ENCODE data around the gene MIDN.

MIDN gene

DNA sequence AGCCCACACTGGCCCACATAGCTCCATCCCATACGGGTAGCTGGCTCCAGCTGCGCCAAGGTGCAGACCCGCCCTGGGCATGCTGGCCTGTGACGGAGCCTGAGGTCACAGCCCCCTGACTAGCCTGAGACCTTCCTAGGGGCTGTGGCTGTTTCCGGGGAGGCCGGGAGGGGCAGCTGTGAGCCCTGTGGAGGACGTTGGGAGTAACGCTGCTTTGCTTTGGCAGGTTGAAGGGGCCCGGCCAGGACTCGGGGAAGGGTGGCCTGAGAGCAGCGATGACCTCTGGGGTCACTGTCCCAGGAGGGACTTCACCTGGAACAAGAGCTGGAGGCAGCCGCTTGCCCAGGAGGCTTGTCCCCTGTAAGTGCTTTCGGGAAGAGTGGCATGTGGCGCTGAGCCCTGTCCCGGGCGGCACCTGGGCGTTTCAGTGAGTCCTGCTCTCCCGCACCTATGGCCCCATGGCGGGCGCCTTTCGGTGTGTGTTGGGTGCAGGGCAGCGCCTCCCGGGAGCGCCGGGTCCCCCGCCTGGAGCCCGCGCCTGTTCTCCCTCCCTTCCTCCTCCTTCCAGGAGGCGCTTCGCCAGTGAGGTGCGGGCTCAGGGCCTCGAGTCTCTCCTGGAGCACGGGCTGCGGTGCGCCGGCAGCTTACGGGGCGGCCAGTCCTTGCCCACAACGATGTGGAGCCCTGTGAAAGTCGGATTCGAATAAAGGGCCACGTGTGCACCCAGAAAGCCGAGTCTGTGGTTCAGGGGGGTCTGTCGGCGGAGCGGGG, 25.9 kb downstream of the MIDN start:
- TF ChIP-seq, protein P1, sequence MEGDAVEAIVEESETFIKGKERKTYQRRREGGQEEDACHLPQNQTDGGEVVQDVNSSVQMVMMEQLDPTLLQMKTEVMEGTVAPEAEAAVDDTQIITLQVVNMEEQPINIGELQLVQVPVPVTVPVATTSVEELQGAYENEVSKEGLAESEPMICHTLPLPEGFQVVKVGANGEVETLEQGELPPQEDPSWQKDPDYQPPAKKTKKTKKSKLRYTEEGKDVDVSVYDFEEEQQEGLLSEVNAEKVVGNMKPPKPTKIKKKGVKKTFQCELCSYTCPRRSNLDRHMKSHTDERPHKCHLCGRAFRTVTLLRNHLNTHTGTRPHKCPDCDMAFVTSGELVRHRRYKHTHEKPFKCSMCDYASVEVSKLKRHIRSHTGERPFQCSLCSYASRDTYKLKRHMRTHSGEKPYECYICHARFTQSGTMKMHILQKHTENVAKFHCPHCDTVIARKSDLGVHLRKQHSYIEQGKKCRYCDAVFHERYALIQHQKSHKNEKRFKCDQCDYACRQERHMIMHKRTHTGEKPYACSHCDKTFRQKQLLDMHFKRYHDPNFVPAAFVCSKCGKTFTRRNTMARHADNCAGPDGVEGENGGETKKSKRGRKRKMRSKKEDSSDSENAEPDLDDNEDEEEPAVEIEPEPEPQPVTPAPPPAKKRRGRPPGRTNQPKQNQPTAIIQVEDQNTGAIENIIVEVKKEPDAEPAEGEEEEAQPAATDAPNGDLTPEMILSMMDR (conservative IDR thresholded peaks at IDR 0.05) = no peak; the same call in 1 of the 2 replicates
- TF ChIP-seq ZFX (IDR thresholded peaks at IDR 0.05) = no peak

DNA sequence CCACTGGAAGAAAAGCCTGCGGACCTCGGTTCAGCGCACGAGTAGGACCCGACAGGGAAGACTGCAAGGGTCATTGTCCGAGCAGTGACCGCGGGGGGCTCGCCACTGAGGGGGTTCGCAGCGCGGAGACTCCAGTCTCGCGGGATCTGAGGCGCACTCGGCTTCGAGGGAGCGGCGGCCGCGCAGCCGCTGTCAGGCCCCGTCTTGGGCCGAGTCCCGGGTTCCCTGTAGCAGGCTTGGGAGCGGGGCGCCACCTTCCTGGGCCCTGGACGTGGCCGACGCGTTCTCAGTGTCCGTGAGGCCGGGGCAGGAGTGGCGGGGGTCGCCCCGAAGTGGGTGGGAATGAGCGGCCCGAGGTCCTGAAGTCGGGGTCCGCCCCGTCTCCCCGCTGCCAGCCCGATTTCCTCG, 26.5 kb downstream of the MIDN start:
- TF ChIP-seq, protein P1 (conservative IDR thresholded peaks at IDR 0.05) = no peak
- TF ChIP-seq ZFX (IDR thresholded peaks at IDR 0.05) = no peak; the same call in 1 of the 2 replicates
- H3K27ac ChIP-seq = peak overlapping the region; percentile 94

More for the DNA sequence above, 25.9 kb downstream of the MIDN start:
- H3K27ac ChIP-seq = peak overlapping the region; percentile 94

DNA sequence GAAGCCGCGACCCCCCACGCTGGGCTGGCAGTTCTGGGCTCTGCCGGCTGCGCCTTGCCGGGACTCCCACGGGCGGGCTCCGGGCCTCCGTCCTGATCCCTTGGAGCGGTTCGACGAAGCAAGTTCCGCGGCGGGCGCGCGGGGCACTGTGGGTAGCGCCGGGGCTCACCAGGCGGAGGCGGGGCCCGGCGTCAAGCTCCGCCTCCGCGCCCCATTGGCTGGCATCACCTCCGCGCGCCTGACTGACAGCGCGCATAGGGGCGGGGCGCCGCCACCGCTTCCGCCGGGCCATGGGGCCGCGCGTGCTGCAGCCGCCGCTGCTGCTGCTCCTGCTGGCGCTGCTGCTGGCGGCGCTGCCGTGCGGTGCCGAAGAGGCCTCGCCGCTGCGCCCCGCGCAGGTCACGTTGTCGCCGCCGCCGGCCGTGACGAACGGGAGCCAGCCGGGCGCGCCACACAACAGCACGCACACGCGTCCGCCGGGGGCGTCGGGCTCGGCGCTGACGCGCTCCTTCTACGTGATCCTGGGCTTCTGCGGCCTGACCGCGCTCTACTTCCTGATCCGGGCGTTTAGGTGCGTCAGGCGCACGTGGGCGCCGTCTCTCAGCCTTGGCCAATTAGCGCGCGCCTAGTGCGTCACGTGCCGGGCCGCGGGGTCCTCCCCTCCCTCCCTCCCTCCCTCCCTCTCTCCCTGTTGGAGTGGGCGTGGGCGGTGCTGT, 27.0 kb downstream of the MIDN start, which contains the start of gene FAM174C:
Gene FAM174C (plus strand): TSS at position 271 of the 716 bp plus-strand sequence. CDS start 20 bp downstream, at position 291.
- peak within 1 kb of the TSS; percentile 94 for H3K27ac ChIP-seq
- peak; percentile 64; the same call in 1 of the 2 replicates for TF ChIP-seq ZFX (IDR thresholded peaks at IDR 0.05)
- TF ChIP-seq, protein P1 (conservative IDR thresholded peaks at IDR 0.05) = no peak

DNA sequence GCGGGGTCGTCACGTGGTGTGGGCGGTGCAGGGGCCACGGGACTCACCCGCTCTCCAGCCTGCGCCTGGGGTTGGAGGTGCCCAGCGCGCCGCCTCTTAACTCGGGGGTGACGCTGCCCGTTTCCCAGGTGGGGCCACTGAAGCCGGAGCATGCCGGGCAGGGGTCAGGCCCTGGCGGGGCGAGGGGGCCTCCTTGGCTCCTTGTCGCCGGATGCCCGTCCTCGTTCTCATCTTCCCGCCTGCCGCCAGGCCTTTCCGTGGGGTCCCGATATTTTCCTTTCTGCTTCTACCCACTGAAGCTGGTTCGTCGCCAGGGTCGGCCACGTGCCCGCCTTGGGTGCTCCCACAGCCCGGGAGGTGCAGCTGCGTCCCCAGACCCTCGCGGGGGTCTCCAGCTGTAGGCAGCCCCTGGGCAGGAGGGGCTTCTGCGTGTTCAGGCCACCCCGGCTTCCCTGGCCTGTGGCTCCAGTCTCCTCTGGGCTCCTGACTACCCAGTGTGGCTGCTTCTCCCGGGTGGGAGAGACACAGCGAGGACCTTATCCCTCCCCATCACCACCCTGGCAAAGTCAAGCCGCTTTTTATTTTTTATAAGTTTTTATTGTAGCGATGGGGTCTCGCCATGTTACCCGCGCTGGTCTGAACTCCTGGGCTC, 27.7 kb downstream of the MIDN start:
- peak overlapping the region; percentile 94 for H3K27ac ChIP-seq
- TF ChIP-seq, protein P1 (conservative IDR thresholded peaks at IDR 0.05) = no peak
- no peak for TF ChIP-seq ZFX (IDR thresholded peaks at IDR 0.05)

DNA sequence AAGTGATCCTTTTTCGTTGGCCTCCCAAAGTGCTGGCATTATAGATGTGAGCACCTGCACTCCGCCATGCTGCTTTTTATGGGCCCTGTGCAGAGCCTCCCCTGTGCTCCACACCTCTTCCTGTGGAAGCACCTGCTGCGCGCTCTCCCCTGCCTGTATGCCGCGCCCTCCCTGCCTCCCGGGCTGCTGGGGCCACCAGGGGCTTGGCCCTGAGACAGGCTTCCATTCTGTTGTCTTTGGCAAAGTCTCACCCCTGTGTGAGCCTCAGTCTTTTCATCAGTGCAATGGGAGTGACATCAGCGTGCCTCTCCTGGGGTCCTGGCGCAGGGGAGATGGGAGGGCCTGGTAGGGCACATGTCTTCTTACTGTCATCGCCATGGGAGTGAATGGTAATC, 28.2 kb downstream of the MIDN start:
- TF ChIP-seq, protein P1 (conservative IDR thresholded peaks at IDR 0.05) = no peak
- TF ChIP-seq ZFX (IDR thresholded peaks at IDR 0.05) = no peak

DNA sequence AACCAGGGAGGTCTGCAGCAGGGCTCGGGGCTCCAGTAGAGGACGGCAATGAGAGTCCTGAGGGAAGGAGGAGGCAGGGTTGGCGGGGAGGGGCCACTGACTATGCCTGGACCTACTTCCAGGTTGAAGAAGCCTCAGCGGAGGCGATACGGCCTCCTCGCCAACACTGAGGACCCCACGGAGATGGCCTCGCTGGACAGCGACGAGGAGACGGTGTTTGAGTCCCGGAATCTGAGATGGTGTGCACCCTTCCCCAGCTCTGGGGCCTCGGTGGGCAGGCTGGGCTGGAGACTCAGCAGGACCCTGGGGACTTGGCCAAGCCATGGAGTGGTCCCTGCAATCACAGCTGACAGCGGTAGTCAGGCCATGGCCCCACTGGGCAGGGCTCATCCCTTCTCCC, 28.7 kb downstream of the MIDN start:
- no peak for TF ChIP-seq ZFX (IDR thresholded peaks at IDR 0.05)
- TF ChIP-seq, protein P1 (conservative IDR thresholded peaks at IDR 0.05) = no peak
- H3K27ac ChIP-seq = peak overlapping the region; percentile 94

More for the DNA sequence above, 28.2 kb downstream of the MIDN start:
- H3K27ac ChIP-seq = peak overlapping the region; percentile 94
